GM19238 (cell line): ENCODE results near the gene MESD.

Experiments used
- DNase-seq: peaks from one replicate; pipeline ENCODE4 v3.0.0; 2011; ENCODE audit warnings: low spot score; ENCODE audit not compliant: insufficient read length

MESD gene

GRCh38 chr15:80940331-80940730 lies 49.3 kb downstream of the MESD start:
- DNase-seq: no peak

DNA sequence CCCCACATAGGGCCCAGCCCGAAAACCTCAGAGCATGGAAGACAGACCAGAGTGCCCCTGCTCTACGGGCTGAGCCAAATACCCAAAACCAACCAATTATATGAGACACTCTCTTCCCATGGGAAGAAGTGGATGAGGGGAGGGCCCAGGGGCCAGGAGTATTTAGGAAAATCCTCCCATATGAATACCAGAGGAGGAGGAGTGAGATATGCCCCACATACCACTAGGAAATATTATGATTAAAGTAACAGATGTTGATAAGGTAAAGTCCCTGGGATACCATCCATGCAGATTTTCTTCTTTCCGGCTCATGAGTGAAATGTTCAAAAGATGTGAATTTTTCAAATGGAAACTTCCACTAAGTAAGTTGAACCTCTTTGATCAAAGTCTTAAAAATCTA lies 50.4 kb downstream of the MESD start:
- DNase-seq: no peak

GRCh38 chr15:80937718-80938117 lies 51.9 kb downstream of the MESD start:
- no peak for DNase-seq

- no peak for DNase-seq
Observed at GRCh38 chr15:80936288-80937078, 53.1 kb downstream of the MESD start.

DNA sequence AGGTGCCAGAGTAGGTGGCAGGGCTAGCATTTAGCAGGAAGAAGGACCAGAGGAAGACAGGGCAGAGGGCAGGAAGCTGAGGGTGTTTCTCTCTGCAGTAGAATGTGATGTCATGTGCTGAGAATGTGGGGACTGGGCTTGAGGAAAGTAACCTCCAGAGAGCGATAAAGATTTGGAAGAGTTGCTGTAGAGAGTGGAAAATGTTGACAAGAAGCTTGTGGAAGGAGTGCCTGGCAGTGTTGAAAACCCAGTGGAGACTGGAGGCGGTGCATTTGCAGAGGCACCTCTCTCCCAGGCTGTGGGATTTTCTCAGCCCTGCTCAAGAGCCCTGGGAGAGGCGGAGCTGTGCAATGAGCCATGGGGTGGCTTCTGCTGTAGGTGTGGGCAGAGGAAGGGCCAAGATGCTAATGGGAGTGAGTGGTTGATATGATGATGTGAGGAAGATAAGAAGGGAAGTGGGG lies 54.8 kb downstream of the MESD start:
- DNase-seq: no peak

DNA sequence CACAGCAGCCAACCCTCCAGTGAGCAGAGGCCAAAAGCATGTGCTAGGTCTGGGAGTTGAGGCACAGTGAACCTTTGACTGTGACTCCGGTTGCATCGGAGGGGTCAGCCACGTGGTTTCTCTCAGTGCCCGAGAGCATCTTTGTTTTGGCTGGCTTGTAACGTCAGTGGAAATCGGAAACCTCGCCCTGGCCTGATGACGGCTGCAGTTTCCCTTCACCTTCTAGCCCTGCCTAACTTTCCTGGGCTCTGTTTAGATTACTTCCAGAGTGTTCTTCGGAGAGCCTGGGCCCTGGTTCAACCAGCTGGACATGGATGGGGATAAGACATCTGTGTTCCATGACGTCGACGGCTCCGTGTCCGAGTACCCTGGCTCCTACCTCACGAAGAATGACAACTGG lies 56.6 kb downstream of the MESD start:
- DNase-seq: no peak

DNA sequence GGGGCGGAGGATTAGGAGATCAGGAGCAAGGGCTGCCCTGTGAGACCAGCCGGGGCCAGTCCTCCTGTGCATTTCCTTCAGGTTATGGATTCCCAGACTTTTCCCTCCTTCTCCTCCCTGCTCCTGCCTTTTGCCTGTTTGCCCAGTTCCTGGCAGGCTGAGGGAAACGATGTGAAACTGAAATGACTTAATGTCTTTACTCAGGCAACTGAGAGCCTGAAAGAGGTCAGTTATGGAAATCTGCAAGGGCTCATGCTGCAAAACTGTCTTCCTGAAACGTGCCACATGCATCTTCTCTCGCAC lies 57.2 kb downstream of the MESD start:
- DNase-seq: no peak

GRCh38 chr15:80931721-80932512 lies 57.7 kb downstream of the MESD start:
- DNase-seq: no peak

DNA sequence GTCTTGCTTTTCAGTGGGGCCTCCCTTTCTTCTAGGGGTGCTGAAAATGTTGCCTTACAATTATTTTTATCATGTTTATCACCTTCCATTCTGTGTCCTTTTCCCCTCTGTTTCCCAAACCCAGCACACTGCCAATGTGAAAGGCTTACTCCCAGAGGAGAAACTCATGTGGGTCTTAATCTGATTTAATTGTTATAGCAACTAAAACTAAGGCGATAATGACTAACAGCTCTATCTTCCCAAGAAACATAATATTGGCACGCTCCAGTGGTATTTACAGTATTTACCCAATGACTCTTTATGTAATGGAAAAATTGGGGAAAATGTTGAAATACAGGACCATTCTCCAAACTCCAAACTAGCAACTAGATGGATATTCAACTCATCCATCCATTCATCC lies 58.4 kb downstream of the MESD start:
- no peak for DNase-seq

DNA sequence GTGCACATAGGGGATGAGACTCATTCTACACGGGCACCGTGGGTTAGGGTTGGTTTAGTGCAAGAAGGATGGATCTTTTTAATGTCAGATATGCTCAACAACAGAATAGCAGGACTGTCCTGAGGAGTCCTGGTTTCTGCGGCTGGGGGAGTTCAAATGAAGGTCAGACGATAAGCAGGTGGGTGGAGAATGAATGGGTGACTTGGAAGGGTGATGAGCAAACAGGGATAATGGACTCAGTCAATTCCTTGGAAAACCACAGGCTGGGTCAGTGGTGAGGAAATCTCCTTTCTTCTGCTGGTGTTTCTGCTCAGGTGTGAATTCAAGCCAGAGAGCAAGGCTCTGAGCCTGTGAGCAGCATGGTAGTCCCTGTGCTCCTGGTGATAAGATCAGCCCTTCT lies 59.9 kb downstream of the MESD start:
- no peak for DNase-seq

GRCh38 chr15:80929225-80929624 lies 60.4 kb downstream of the MESD start:
- DNase-seq: no peak

DNA sequence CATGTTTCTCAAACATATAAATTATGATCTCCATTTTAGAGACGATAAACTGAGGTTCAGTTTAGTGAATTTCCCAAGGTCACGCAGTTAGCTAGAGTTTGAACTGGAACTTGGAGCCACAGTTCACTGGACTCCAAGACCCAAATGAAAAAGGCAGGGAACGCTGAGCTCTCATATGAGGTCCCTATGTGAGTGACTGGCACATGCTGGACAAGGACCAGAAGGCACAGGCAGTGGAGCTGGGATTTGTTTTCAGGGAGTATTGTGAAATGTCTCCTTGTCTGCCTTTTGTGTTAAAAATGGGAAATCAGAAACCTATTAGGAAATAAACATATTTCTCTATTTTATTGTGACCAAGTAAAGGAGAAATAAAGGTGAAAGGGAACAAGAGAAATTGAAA lies 63.5 kb downstream of the MESD start:
- no peak for DNase-seq

DNA sequence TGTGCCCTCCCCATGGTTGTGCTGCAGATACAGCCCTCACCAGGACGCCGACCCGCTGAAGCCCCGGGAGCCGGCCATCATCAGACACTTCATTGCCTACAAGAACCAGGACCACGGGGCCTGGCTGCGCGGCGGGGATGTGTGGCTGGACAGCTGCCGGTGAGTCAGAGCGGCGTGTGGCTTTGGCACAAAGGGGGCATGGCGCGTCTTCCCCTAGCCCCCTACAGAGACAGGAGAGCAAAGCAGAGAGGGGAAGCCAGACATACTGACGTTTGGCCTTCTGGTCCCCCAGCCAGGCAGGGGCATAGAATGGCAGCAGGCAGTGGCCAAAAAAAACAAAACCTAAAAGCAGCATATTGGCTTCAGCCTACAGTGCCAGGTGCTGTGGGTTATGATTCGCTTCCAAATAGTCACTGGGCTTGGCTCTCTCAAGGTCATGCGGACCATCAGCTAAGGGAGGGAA lies 64.0 kb downstream of the MESD start:
- no peak for DNase-seq

- no peak for DNase-seq
Observed at GRCh38 chr15:80924278-80924677, 65.3 kb downstream of the MESD start.

- no peak for DNase-seq
Observed at GRCh38 chr15:80923668-80924067, 66.0 kb downstream of the MESD start.

- no peak for DNase-seq
Observed at GRCh38 chr15:80921736-80922410, 67.7 kb downstream of the MESD start.

DNA sequence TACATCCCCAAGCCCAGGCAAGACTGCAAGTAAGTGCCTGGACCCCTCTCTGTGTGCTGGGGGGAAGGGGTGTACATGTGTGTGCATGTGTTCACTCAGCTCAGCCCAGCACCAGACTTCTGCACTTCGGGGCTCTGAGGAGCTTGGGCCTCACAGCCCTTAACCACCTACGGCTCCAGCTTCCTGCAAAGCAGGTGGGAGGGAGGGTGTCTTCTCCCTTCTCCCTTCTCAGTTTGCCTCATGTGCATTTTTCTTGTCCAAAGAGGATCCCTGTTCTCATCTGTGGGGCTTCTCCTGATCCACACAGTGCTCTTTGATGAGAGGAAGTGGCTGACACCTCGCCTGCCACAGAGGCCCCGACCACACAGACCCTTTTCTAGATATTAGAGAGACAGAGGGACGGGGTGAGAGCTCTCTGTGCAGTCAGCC lies 69.3 kb downstream of the MESD start:
- no peak for DNase-seq

- DNase-seq: no peak
Observed at GRCh38 chr15:80918196-80918783, 71.3 kb downstream of the MESD start.

DNA sequence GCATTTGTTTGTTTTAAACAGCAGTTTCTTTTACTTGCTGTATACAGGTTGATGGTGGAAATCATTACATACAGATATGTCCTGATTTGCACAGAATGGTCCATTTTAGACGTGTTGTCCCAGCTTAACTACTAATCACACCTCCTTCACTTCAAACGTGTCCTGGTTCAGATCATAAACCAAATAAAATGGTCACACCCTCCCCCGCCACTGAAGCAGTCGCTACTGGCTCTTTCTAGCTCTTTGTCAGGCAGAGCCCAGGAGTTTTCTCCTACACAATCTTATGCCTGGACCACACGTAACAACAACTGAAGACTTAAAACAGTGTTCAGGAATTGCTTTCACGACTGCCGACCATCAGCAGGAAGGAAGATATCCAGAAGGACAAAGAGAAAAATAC lies 73.6 kb downstream of the MESD start:
- no peak for DNase-seq

DNA sequence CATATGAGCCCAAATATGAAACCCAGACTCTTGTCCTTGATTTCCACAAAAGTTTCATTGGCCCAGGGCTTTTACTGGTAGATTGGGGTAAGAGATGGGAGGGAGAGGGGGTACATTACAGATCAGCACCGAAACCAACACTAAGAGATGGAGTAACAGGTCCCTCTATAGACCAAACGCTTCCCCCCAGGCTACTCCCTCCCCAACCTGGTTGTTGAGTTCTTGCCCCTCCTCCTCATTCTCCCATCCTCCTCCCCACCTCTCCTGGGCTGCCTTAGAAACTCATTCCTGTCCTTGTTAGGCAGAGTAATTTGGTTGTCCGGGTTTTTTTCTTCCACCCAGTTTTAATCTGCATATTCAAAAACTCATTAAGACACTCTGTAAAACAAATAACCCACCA lies 74.1 kb downstream of the MESD start:
- DNase-seq: no peak

- no peak for DNase-seq
Observed at GRCh38 chr15:80913541-80913940, 76.1 kb downstream of the MESD start.

DNA sequence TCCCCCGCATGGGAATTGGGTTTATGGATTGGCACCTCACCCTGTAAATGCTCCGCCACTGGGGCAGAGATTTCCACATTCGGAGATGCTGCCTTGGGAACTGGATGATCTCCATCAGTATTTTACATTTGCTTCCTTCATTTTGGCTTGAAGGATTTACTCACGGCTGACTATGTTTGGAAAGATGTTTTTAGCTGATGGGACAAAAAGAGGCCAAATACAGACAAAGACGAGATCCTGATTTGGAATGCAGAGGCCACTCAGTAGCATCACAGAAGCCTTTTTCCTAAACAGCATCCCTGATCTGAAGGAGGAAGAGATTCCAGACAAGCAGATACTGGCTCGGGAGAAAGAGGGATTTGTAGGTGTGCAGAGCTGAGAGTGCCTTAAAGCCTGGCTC lies 76.9 kb downstream of the MESD start:
- DNase-seq: no peak
